Pons (tissue), 1 donor: ENCODE results near the gene ACTN1.

ENCODE experiments used
- DNase-seq: peaks from one replicate; pipeline ENCODE4 v3.0.0-alpha.2; 2016; ENCODE audit warnings: low spot score

Gene ACTN1

GRCh38 chr14:68951035-68951797 lies 27.9 kb downstream of the ACTN1 start:
- DNase-seq = no peak

DNA sequence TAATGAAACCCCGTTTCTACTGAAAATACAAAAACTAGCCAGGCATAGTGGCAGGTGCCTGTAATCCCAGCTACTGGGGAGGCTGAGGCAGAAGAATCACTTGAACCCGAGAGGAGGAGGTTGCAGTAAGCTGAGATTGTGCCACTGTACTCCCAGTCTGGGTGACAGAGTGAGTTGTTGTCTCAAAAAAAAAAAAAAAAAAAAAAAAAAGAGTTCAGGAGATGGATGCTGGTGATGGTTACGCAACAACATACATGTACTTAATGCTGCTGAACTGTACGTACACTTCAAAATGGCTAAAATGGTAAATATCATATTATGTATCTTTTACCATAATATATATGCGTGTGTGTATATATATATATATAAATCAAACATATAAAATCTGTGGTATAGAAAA lies 29.0 kb downstream of the ACTN1 start:
- no peak for DNase-seq

GRCh38 chr14:68949601-68949965 lies 29.5 kb downstream of the ACTN1 start:
- no peak for DNase-seq

- no peak for DNase-seq
Observed at GRCh38 chr14:68948686-68949600, 30.2 kb downstream of the ACTN1 start.

DNA sequence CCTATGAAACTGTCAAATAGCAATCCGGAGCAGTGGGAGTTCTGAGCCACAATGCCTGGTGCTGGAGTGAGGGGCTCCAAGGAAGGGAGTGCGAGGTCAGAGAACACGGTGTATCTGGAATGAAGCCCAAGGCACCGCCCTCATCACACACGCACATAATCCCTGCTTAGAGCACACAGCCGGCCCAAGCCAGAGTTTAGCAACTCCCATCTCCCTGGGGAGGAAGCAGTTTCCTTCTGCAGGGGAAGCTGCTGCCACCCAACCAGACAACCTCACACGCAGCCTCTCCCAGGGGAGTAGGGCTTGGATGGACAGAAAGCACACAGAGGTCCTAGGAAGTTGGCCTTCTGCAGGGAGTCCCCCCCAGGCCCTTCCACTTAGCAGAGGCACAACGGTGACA lies 31.3 kb downstream of the ACTN1 start:
- DNase-seq = no peak

- no peak for DNase-seq
Observed at GRCh38 chr14:68946489-68946822, 32.6 kb downstream of the ACTN1 start.

DNA sequence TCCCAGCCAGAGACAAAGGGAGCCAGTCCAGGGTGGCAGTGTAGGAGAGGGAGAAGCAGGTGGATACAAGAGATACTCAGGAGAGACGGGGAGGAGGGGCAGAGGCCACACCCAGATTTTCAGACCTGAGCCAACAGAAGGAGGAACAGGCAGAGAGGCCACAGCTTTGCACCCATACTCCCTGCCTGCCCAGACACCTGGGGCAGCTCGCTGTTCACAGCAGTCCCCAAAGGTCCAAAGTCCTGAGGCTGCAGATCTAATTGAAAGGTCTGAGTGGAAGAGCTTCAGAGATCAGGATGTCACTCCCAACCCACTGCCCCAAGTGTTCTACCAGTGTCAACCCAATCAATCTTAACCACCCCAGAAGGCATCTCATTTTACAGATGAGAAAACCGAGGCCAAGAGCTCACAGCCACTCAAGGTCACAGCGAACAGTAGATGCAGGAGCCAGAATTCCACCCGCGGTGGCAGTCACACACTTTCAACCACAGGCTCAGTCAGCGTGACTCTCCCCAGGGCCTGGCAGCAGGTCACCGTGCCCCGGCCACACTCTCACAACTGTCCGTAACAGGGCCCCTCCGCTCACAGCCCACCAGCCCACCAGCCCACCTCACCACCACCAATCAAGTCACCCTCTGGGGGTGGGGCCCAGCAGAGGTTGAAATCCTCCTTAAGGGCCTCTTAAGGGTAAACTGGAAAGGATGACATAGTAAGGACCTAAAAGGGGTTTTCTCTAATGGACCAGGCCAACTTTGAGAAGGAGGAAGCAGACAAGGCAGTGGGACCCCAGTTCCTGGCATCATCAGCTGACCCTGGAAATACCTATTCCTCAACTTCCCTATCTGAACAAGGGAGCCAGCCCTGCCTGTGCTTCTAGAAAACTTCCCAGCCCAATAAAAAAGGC lies 33.3 kb downstream of the ACTN1 start:
- no peak for DNase-seq

- no peak for DNase-seq
Observed at GRCh38 chr14:68945190-68945584, 33.9 kb downstream of the ACTN1 start.

GRCh38 chr14:68944162-68944561 lies 34.9 kb downstream of the ACTN1 start:
- no peak for DNase-seq

- no peak for DNase-seq
Observed at GRCh38 chr14:68943107-68943506, 36.0 kb downstream of the ACTN1 start.

GRCh38 chr14:68942296-68943035 lies 36.6 kb downstream of the ACTN1 start:
- DNase-seq = no peak

DNA sequence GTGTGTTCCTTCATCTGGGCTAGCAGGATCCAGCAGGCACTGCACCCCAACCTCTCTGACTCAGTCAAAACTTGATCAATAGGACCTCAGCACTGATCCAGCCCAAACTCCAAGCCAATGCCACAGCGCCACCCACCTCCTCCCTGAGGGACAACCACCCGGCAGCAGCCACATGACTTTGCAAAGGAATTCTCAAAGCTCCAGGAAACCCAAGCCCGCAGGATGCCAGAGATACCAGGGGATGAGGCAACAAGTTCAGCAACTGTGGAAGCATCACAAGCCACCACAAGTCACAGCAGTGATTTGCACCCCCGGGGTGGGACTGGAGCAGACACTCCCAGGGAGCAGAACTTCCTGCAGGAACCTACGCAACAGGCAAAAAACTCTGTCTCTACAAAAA lies 37.3 kb downstream of the ACTN1 start:
- no peak for DNase-seq

DNA sequence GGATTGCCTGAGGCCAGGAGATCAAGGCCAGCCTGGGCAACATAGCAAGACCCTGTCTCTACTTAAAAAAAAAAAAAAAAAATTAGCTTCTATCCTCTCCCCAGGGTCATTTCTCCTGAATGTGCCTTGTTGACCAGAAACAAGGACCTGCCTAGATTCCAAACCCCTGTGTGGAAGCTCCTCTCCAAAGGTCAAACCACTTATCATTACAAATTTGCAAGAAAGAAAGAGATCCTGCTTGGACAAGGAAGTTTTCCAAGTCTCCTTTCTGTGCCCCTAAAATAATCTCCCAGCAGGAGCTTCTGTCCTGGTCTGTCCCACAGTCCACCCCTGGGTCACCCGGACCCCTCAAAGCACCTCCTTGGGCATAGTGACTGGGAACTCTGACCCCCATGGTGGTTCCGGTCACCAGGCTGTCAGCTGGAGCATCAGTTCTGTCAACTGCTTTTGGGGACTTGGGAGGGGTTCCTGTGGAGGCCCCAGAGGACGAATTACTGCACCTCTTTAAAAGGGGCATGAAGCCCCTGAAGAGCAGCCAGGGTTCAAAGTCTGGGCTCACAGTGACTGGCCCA lies 38.4 kb downstream of the ACTN1 start:
- DNase-seq = no peak

GRCh38 chr14:68939893-68940613 lies 39.0 kb downstream of the ACTN1 start:
- no peak for DNase-seq

DNA sequence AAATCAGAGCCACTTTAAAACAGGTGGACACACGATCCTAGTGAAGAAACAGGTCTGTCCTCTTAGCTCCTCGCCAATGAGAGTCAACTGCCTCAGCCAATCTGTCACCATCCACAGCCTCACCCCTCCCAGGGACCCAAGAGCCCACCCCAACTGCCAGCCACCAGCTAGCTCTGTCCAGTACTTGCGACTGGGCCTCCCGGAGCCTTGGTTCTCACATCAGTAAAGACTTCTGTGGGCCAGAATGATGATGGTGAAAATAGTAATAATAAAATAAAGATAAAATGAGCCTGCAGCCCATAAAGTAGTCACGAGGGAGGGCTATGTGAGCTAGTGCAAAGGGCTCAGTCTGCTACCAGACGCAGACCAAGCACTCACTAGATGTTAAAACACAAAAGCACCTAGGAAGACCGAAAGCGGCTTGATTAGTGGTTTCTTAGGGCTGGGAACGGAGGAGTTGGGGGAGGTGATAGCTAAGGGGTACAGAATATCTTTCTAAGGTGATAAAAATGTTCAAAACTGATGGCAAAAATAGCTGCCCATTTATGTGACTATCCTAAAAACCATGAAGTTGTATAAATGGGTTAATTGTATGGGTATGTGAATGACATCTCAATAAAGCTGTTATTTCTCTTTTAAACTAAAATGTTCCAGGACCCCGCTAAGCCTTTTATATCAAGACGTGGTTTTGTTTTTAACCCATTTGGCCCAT lies 39.8 kb downstream of the ACTN1 start:
- DNase-seq = no peak

- no peak for DNase-seq
Observed at GRCh38 chr14:68938271-68939150, 40.6 kb downstream of the ACTN1 start.

DNA sequence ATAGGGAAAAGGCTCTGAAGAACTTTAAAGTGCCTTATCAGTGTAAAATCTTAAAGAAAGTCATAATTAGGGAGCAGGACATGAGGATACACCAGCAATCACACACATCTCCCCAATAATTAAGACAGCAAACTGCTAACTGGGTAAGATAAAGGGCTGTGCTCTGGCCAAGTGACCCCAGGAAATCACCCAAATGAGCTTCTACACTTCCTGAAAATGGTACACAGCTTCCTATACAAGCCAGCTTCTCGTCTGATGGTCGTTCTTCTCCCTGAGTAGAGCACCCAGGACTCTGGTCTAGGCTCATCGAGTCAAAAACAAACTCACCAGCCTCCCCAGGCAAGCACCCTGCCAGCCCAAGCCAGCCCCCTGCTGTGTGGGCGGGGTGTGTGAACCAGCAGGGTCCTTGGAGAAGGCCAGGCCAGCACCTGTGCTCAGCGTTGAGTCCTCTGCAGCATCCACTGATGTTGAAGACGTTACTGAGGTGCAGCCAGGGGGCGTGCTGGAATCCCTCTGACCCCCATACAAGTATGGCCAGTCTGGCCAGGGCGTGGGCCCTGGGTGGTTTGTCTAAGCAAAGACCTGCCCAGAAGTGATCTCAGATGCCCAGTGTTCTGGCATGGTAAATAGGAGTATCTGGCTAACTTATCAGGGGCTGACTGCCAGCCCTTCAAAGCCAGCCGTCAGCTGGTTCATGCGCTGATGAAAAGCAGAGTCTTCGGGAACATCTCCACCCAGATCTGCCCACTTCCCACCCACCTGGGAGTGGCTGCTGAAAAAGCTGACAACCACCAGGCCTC lies 41.4 kb downstream of the ACTN1 start:
- DNase-seq = no peak

DNA sequence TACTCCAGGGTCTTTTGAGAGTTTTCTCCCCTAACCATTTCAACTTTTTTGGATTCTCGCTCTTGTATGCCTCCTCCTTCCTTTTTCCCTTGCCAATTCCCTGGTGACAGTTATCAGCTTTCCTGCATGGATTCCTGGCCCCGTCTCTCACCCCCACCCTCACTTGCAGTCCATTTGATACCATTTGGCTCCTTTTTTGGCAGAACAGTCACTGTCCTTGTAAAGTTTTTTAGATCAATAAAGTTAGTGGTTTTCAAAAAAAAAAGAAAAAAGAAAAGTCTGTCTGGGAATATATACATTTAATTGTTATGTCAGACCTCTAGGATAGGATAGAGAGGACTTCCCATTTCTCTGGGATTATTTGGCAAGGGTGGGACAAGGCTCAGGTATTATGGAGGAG lies 42.1 kb downstream of the ACTN1 start:
- no peak for DNase-seq
